A549 (cell line): ENCODE results near the gene ADAM19. TPM values are rescaled to one million over a fixed set of nuclear protein-coding genes. Genes with fewer than 3 reads are reported as not detected.

Experiments
- ATAC-seq, 2 experiments: fragments of 200-7000 bp in 1 of 2; fragments of >200 bp in 1 of 2; cut with Nextera tagmentation in 1 of 2; cut with Tn5 transposase in 1 of 2; 3 replicates each; pipeline versions ENCODE4 v1.8.0 to v1.9.1; 2018 to 2020; ENCODE audit warnings: mild to moderate bottlenecking in 1 of 2, moderate library complexity in 1 of 2
- CTCF ChIA-PET: fragments of 300-600 bp; sonication (Branson Sonifier 250); formaldehyde crosslinking; extraction: SDS; loops from one replicate; lab custom pipeline; 2021; ENCODE audit warnings: antibody characterized with exemption, inconsistent platforms; lab: Yijun Ruan, JAX
- POLR2A ChIA-PET: fragments of 350-600 bp; formaldehyde crosslinking; extraction: SDS; loops from one replicate; lab custom pipeline; 2021; ENCODE audit warnings: antibody characterized with exemption, inconsistent platforms; lab: Yijun Ruan, JAX
- DNase-seq, 2 experiments: peaks; one replicate each; pipeline versions ENCODE4 v3.0.0 to v3.0.0-alpha.2; 2011 to 2016; ENCODE audit warnings: low read depth in 1 of 2, low spot score in 1 of 2
- FAIRE-seq: peaks from 2 replicates; lab custom pipeline; 2011; peaks lifted over from hg19 to GRCh38; lab: Jason Lieb, UNC
- H3K27ac ChIP-seq, 2 experiments: fragments of >200 bp; sonication (Bioruptor Twin); formaldehyde crosslinking; 3 replicates each; pipeline ENCODE4 v1.5.1; 2016 to 2017
- H3K4me1 ChIP-seq: fragments of >200 bp; sonication (Bioruptor Twin); formaldehyde crosslinking; 3 replicates; pipeline ENCODE4 v1.6.1; 2016
- H3K4me2 ChIP-seq: fragments of >200 bp; sonication (Bioruptor Twin); formaldehyde crosslinking; 3 replicates; pipeline ENCODE4 v1.6.1; 2016
- H3K4me3 ChIP-seq: fragments of >200 bp; sonication (Bioruptor Twin); formaldehyde crosslinking; 3 replicates; pipeline ENCODE4 v1.5.1; 2016
- H3K9me3 ChIP-seq: fragments of >200 bp; sonication (Bioruptor Twin); formaldehyde crosslinking; 3 replicates; pipeline ENCODE4 v1.6.1; 2016
- ATOH8 ChIP-seq: fragments of 250-450 bp; sonication (Bioruptor Pico); IDR thresholded peaks from 2 replicates; pipeline ENCODE4 v1.5.0; 2020; ENCODE audit warnings: low read depth, mild to moderate bottlenecking, moderate library complexity
- CEBPB ChIP-seq, 2 experiments: fragments of >200 bp in 1 of 2; sonication (Bioruptor Twin) in 1 of 2; formaldehyde crosslinking in 1 of 2; IDR thresholded peaks; 2 replicates each; pipeline ENCODE4 v1.6.1; 2012 to 2016
- CHD2 ChIP-seq: fragments of 150-350 bp; IDR thresholded peaks from 2 replicates; pipeline ENCODE4 v1.6.1; 2014; ENCODE audit warnings: low read length; ENCODE audit not compliant: partially characterized antibody
- CHD4 ChIP-seq: fragments of 200-600 bp; sonication (generic); IDR thresholded peaks from 2 replicates; pipeline ENCODE4 v1.6.1; 2016; ENCODE audit warnings: antibody characterized with exemption, mild to moderate bottlenecking, borderline replicate concordance
- EHF ChIP-seq: fragments of 250-450 bp; sonication (Bioruptor Pico); IDR thresholded peaks from 2 replicates; pipeline ENCODE4 v1.5.0; 2020; ENCODE audit warnings: mild to moderate bottlenecking
- EP300 ChIP-seq, 2 experiments: fragments of >200 bp; sonication (Bioruptor Twin); formaldehyde crosslinking; IDR thresholded peaks; 2 replicates in 1 of 2; 3 replicates in 1 of 2; pipeline ENCODE4 v1.6.1; 2016 to 2017
- FOSL2 ChIP-seq, 2 experiments: fragments of 450-650 bp in 1 of 2; fragments of >200 bp in 1 of 2; sonication (Bioruptor Twin) in 1 of 2; formaldehyde crosslinking; IDR thresholded peaks; 2 replicates each; pipeline versions ENCODE4 v1.5.0 to v1.6.1; 2016 to 2020; ENCODE audit warnings: mild to moderate bottlenecking in 1 of 2, moderate library complexity in 1 of 2
- GATA3 ChIP-seq: IDR thresholded peaks from 2 replicates; pipeline ENCODE4 v1.6.1; 2012; ENCODE audit warnings: borderline replicate concordance
- HDAC2 ChIP-seq: fragments of 200-600 bp; sonication (generic); IDR thresholded peaks from 2 replicates; pipeline ENCODE4 v1.6.1; 2016
- HES2 ChIP-seq: fragments of >200 bp; sonication (Bioruptor Twin); formaldehyde crosslinking; IDR thresholded peaks from 2 replicates; pipeline ENCODE4 v1.6.1; 2016
- HOXB13 ChIP-seq: fragments of 250-450 bp; sonication (Bioruptor Pico); IDR thresholded peaks from 2 replicates; pipeline ENCODE4 v1.5.0; 2020; ENCODE audit warnings: low read depth, mild to moderate bottlenecking, moderate library complexity
- JUN ChIP-seq, 2 experiments: fragments of >200 bp; sonication (Bioruptor Twin); formaldehyde crosslinking; IDR thresholded peaks; 2 replicates in 1 of 2; 3 replicates in 1 of 2; pipeline ENCODE4 v1.6.1; 2016 to 2017
- JUNB ChIP-seq: fragments of >200 bp; sonication (Bioruptor Twin); formaldehyde crosslinking; IDR thresholded peaks from 2 replicates; pipeline ENCODE4 v1.6.1; 2016
- KDM1A ChIP-seq: fragments of 200-600 bp; sonication (generic); IDR thresholded peaks from 2 replicates; pipeline ENCODE4 v1.6.1; 2016; ENCODE audit warnings: low read depth, mild to moderate bottlenecking
- NR3C1 ChIP-seq: fragments of >200 bp; sonication (Bioruptor Twin); formaldehyde crosslinking; IDR thresholded peaks from 3 replicates; pipeline ENCODE4 v1.6.1; 2017
- PBX3 ChIP-seq: IDR thresholded peaks from 2 replicates; pipeline ENCODE4 v1.6.1; 2012
- POLR2A ChIP-seq: IDR thresholded peaks from 2 replicates; pipeline ENCODE4 v1.6.1; 2012; ENCODE audit warnings: mild to moderate bottlenecking, low read length
- POLR2AphosphoS2 ChIP-seq: conservative IDR thresholded peaks from 2 replicates; pipeline ENCODE4 v1.6.1; 2012; ENCODE audit warnings: low read length, improper control_type of control experiment, inconsistent platforms
- RAD21 ChIP-seq, 2 experiments: fragments of >200 bp in 1 of 2; sonication (Bioruptor Twin) in 1 of 2; formaldehyde crosslinking in 1 of 2; IDR thresholded peaks in 1 of 2; conservative IDR thresholded peaks in 1 of 2; 2 replicates in 1 of 2; 3 replicates in 1 of 2; pipeline ENCODE4 v1.6.1; 2012 to 2018; ENCODE audit warnings: inconsistent platforms in 1 of 2
- RCOR1 ChIP-seq: fragments of 150-350 bp; IDR thresholded peaks from 2 replicates; pipeline ENCODE4 v1.6.1; 2014; ENCODE audit warnings: antibody characterized with exemption, low read length, low read depth
- RNF2 ChIP-seq: fragments of 200-600 bp; sonication (generic); IDR thresholded peaks from 2 replicates; pipeline ENCODE4 v1.6.1; 2016; ENCODE audit warnings: low read depth, mild to moderate bottlenecking, antibody characterized with exemption, moderate library complexity, borderline replicate concordance
- SMC3 ChIP-seq: fragments of >200 bp; sonication (Bioruptor Twin); formaldehyde crosslinking; IDR thresholded peaks from 3 replicates; pipeline ENCODE4 v1.6.1; 2018; ENCODE audit warnings: inconsistent platforms
- TP53 ChIP-seq: fragments of 250-450 bp; sonication (Bioruptor Pico); IDR thresholded peaks from 2 replicates; pipeline ENCODE4 v1.5.0; 2021; ENCODE audit warnings: mild to moderate bottlenecking, moderate library complexity
- ZNF302 ChIP-seq: fragments of 250-450 bp; sonication (Bioruptor Pico); IDR thresholded peaks from 2 replicates; pipeline ENCODE4 v1.9.0; 2021; ENCODE audit warnings: inconsistent platforms, mild to moderate bottlenecking, moderate library complexity
- WGBS: methylation state at CpG from one replicate; pipeline ENCODE4 v1.1.6; 2017; ENCODE audit errors: missing lambda C conversion rate; 5-methylcytosine and 5-hydroxymethylcytosine counted together
- polyA plus RNA-seq, 4 experiments: library from polyadenylated mRNA; depleted of rRNA in 3 of 4; stranded (reverse); fragments of >200 nt; fragmentation: RNase III in 1 of 4; extraction: RNeasy Plus Mini Kit Qiagen cat#74134 plus additional on column Dnase treatment in 1 of 4; gene quantifications; 2 replicates in 3 of 4; 3 replicates in 1 of 4; pipeline ENCODE4 v1.2.3, GENCODE V29; 2011 to 2017
- TF ChIP-seq, protein P1 (sequence below): fragments of >200 bp; sonication (Bioruptor Twin); formaldehyde crosslinking; IDR thresholded peaks from 3 replicates; pipeline ENCODE4 v1.5.1; 2016
- TF ChIP-seq, protein P2 (sequence below): fragments of >200 bp; sonication (Bioruptor Twin); formaldehyde crosslinking; IDR thresholded peaks from 3 replicates; pipeline ENCODE4 v1.6.1; 2016

ADAM19 gene
- polyA plus RNA-seq, 2 of the 4 experiments (the other 2 are of a cell fraction): 7.7 to 15.2 TPM

DNA sequence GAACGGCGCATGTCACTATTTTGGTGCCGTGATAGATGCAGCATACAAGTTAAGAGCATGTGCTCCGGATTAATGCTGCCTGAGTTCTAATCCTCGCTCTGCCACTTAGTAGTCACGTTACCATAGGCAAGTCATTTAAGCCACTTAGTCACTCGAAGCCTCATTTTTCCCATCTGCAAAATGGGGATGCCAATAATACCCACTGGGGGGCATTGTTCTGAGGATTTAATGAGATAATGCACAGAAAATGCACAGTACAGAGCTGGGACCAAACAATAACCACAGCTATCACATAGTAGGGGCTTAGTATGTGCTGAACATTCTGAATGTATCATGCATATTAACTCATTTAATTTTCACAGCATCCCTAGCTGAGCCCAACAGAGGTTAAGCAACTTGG is 106.5 kb downstream of the ADAM19 start:
- Histone ChIP-seq H3K9me3 (no peaks in the 10 kb centered on the region), H3K4me2 (peak overlapping the region; percentile 47), H3K4me1 (peaks cover 37% of the 10 kb centered on the region), H3K4me3 (no peak overlapping the region), H3K27ac (peak overlapping the region; percentile 27 to 39; a peak in 4 of 6 replicates)
- ChIA-PET POLR2A (no interaction called here), CTCF (interaction anchor here (1.2 to 10.7 kb wide), 11 partner anchors 6 to 140 kb away, joined by 3 to 96 read pairs (median 8); no protein-coding TSS in a partner anchor)
- ATAC-seq (no peak), FAIRE-seq (no peak), DNase-seq (no peak)
- 94% methylated on average over 7 of the region's 7 CpGs for WGBS
- TF ChIP-seq, protein P1, sequence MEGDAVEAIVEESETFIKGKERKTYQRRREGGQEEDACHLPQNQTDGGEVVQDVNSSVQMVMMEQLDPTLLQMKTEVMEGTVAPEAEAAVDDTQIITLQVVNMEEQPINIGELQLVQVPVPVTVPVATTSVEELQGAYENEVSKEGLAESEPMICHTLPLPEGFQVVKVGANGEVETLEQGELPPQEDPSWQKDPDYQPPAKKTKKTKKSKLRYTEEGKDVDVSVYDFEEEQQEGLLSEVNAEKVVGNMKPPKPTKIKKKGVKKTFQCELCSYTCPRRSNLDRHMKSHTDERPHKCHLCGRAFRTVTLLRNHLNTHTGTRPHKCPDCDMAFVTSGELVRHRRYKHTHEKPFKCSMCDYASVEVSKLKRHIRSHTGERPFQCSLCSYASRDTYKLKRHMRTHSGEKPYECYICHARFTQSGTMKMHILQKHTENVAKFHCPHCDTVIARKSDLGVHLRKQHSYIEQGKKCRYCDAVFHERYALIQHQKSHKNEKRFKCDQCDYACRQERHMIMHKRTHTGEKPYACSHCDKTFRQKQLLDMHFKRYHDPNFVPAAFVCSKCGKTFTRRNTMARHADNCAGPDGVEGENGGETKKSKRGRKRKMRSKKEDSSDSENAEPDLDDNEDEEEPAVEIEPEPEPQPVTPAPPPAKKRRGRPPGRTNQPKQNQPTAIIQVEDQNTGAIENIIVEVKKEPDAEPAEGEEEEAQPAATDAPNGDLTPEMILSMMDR: 0 out of 3 replicates have a peak, but pooled peaks have one; percentile 5
- no peak for TF ChIP-seq HDAC2

- CTCF ChIA-PET: interaction anchor here (0.9 to 10.7 kb wide), 8 partner anchors 7 to 140 kb away, joined by 3 to 96 read pairs (median 7); no protein-coding TSS in a partner anchor
- 96% methylated on average over 13 of the region's 13 CpGs for WGBS
- no peak for DNase-seq
- Histone ChIP-seq H3K9me3 (no peaks in the 10 kb centered on the region), H3K27ac (0 out of 6 replicates have a peak overlapping the region, but pooled peaks of 1 of the 2 experiments have one; percentile 4), H3K4me1 (peaks cover 44% of the 10 kb centered on the region), H3K4me2 (no peak overlapping the region), H3K4me3 (no peak overlapping the region)
- TF ChIP-seq POLR2A: no peak
- TF ChIP-seq TP53: no peak
- TF ChIP-seq CEBPB (IDR thresholded peaks at IDR 0.05): no peak
- no peak for TF ChIP-seq RNF2
- no peak for ATAC-seq
- POLR2A ChIA-PET: no interaction called here
- no peak for FAIRE-seq
Observed at GRCh38 chr5:157468293-157468965, 107.1 kb downstream of the ADAM19 start.

DNA sequence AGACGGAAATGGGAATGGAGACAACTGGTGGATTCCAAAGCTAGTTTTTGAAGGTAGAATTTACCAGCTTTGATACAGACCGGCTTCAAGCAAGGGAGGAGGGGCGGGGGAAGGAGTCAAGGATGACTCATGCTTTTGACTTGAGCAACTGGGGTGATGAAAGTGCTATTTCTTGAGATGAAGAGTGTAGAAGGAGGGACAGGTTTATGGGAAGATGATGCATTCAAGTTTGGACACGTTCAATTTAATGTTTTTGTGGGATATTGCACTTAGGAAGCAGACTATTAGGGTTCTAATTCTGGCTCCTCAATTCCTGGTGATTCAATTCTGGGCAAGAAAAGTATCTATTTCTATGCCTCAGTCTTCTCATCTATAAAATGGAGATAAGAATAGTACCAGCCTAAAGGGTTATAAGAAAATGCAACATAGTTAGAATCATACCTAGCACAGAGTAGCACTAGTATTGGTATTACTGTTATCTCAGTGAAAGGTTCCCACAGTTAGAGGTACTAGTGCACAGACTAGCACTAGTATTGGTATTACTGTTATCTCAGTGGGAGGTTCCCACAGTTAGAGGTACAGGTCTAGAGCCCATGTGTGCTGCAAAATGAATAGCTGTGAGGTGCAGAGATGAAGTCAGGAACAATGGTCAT is 110.9 kb downstream of the ADAM19 start:
- H3K27ac ChIP-seq: peak overlapping the region; percentile 77 to 80
- ChIA-PET POLR2A (no interaction called here), CTCF (interaction anchor here (1.0 to 10.7 kb wide), 5 partner anchors 10 to 136 kb away, joined by 3 to 96 read pairs (median 4); no protein-coding TSS in a partner anchor)
- H3K4me3 ChIP-seq: 0 out of 3 replicates have a peak overlapping the region, but pooled peaks have one; percentile 6
- peak overlapping the region; percentile 77 for H3K4me2 ChIP-seq
- 3% methylated on average over 4 of the region's 4 CpGs for WGBS
- peak; percentile 69 to 80 for DNase-seq
- TF ChIP-seq CHD4 (0 out of 2 replicates have a peak, but pooled peaks have one; percentile 34), CHD2 (no peak), NR3C1 (no peak), PBX3 (no peak), JUN (IDR thresholded peaks at IDR 0.05) (peak; percentile 67 to 69; a peak in 3 of 5 replicates), EHF (no peak), RCOR1 (no peak), RNF2 (no peak), EP300 (IDR thresholded peaks at IDR 0.05) (peak in 1 of 2 experiments; percentile 35; a peak in 1 of 5 replicates), KDM1A (peak; percentile 83), HES2 (peak; percentile 88), GATA3 (peak; percentile 49; the same call in 1 of the 2 replicates), CEBPB (IDR thresholded peaks at IDR 0.05) (peak; percentile 85 to 95), JUNB (peak; percentile 87), FOSL2 (IDR thresholded peaks at IDR 0.05) (peak; percentile 94), FOSL2 (CRISPR knock-in tag; IDR thresholded peaks at IDR 0.05) (peak; percentile 97), ATOH8 (CRISPR knock-in tag) (no peak), SMC3 (peak; percentile 29; the same call in 1 of the 3 replicates), HOXB13 (CRISPR knock-in tag) (no peak), ZNF302 (CRISPR knock-in tag) (no peak), POLR2AphosphoS2 (no peak), RAD21 (conservative IDR thresholded peaks at IDR 0.05 in 1 of 2, IDR thresholded peaks at IDR 0.05 in 1 of 2) (0 out of 5 replicates have a peak, but pooled peaks have one; percentile 6 to 14)
- TF ChIP-seq, protein P2, sequence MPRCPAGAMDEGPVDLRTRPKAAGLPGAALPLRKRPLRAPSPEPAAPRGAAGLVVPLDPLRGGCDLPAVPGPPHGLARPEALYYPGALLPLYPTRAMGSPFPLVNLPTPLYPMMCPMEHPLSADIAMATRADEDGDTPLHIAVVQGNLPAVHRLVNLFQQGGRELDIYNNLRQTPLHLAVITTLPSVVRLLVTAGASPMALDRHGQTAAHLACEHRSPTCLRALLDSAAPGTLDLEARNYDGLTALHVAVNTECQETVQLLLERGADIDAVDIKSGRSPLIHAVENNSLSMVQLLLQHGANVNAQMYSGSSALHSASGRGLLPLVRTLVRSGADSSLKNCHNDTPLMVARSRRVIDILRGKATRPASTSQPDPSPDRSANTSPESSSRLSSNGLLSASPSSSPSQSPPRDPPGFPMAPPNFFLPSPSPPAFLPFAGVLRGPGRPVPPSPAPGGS: peak; percentile 57; the same call in 1 of the 3 replicates
- TF ChIP-seq, all 56 proteins: peak for 12
- ATAC-seq: peak; percentile 59 to 75
- Histone ChIP-seq H3K9me3 (no peaks in the 10 kb centered on the region), H3K4me1 (peaks cover 52% of the 10 kb centered on the region)
- FAIRE-seq: no peak
